Astrocyte of the cerebellum (primary cell): ENCODE results near the gene DBF4B.

Experiments used
- DNase-seq: peaks from one replicate; pipeline ENCODE4 v3.0.0-alpha.2; 2011; ENCODE audit warnings: low read depth
- H3K4me3 ChIP-seq: 2 replicates; pipeline ENCODE4 v1.5.1; 2011; ENCODE audit warnings: mild to moderate bottlenecking, low read depth, low read length, moderate library complexity
- in situ Hi-C: cut with HindIII; loops from 2 replicates; pipeline ENCODE4 v1.10.0; 2017; ENCODE audit warnings: low sequenced_read_pairs
- TF ChIP-seq, protein P1 (sequence below): IDR thresholded peaks from 2 replicates; pipeline ENCODE4 v1.5.1; 2012; ENCODE audit warnings: low read length, low read depth, moderate library complexity, mild to moderate bottlenecking; ENCODE audit errors: missing control alignments

The DBF4B gene

DNA sequence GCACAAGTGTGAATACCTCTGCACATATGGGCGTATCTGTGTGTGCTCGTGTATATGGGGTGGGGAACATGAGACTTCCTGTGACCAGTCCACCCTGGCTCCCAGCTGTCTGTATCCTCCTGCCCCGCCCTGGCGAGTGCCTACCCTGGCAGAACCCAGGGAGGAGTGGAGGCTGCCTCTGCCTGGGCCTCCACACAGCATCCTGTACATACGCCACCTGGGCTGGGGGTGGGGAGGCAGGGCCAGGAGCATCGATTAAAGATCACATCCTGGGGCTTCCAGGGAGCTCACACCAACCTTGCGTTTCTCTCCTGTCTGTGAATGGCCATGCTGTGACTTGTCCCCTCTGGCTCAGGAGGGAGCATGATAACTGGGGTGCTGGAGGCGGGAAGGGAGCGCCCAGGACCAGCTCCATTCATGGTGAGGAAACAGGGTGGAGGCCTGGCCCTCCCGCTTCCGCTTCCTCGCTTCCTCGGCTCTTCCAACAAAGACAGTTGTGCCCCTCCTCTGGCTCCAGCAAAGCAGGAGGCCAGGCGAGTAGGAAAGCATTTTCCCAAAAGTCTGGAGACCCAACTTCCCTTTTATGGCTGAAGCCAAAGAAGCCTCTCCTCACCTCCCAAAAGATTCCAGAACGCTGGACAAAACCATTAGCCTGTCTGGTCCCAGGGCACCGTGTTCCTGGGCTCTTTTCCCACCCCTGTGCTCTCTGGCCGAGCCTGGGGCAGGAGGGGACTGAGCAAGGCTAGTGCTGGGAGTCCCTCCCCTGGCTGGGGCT, 73.3 kb downstream of the DBF4B start:
- TF ChIP-seq, protein P1, sequence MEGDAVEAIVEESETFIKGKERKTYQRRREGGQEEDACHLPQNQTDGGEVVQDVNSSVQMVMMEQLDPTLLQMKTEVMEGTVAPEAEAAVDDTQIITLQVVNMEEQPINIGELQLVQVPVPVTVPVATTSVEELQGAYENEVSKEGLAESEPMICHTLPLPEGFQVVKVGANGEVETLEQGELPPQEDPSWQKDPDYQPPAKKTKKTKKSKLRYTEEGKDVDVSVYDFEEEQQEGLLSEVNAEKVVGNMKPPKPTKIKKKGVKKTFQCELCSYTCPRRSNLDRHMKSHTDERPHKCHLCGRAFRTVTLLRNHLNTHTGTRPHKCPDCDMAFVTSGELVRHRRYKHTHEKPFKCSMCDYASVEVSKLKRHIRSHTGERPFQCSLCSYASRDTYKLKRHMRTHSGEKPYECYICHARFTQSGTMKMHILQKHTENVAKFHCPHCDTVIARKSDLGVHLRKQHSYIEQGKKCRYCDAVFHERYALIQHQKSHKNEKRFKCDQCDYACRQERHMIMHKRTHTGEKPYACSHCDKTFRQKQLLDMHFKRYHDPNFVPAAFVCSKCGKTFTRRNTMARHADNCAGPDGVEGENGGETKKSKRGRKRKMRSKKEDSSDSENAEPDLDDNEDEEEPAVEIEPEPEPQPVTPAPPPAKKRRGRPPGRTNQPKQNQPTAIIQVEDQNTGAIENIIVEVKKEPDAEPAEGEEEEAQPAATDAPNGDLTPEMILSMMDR = no peak
- in situ Hi-C loops = no loop called here
- H3K4me3 ChIP-seq = no peak overlapping the region
- DNase-seq = no peak

- TF ChIP-seq, protein P1 = no peak
- no peak overlapping the region for H3K4me3 ChIP-seq
- in situ Hi-C loops = no loop called here
- DNase-seq = no peak
Measured at GRCh38 chr17:44782326-44782850, 73.9 kb downstream of the DBF4B start.

DNA sequence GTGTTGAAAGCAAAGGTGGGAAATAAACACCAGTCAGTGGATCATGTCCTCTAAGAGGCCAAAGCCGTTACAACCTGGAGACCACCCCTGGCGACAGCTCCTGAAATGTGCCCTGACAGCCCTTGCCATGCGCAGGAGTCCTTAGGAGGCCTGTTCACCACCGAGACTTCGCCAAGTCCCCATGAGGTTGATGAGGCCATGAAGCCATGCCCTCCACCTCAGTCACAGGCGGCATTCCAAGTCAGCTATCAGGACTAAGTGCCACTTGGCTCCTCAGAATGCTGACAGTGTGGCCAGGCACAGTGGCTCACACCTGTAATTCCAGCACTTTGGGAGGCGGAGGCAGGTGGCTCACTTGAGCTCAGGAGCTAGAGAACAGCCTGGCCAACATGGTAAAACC, 77.5 kb downstream of the DBF4B start:
- DNase-seq = no peak
- in situ Hi-C loops = no loop called here
- no peak overlapping the region for H3K4me3 ChIP-seq
- TF ChIP-seq, protein P1 = no peak

GRCh38 chr17:44786551-44787081, 78.2 kb downstream of the DBF4B start:
- TF ChIP-seq, protein P1 = no peak
- no peak for DNase-seq
- H3K4me3 ChIP-seq = no peak overlapping the region
- in situ Hi-C loops = no loop called here

- H3K4me3 ChIP-seq = no peak overlapping the region
- DNase-seq = no peak
- in situ Hi-C loops = no loop called here
- TF ChIP-seq, protein P1 = no peak
Measured at GRCh38 chr17:44787271-44787940, 78.9 kb downstream of the DBF4B start.

- DNase-seq = no peak
- H3K4me3 ChIP-seq = no peak overlapping the region
- in situ Hi-C loops = no loop called here
- TF ChIP-seq, protein P1 = no peak
Measured at GRCh38 chr17:44788139-44788538, 79.7 kb downstream of the DBF4B start.
